ENCODE measurements around the gene MAP2K2. TPM values are rescaled to one million over a fixed set of nuclear protein-coding genes. Genes with fewer than 3 reads are reported as not detected.

The MAP2K2 gene
- total RNA-seq, 2 donors from 2014 or later: 94.3 to 94.6 TPM

- Mint-ChIP-seq H3K27me3 (no peaks in the 10 kb centered on the region), H3K27ac (no peak overlapping the region), H3K36me3 (ENCODE audit: low read depth) (peaks cover under 1% of the 10 kb centered on the region), H3K4me3 (no peak overlapping the region), H3K4me1 (peaks cover 18% of the 10 kb centered on the region)
- no peaks in the 10 kb centered on the region for H3K9me3 ChIP-seq (ENCODE audit: control insufficient read depth, low read length, poor library complexity, severe bottlenecking)
- no peak for DNase-seq
- ATAC-seq: no peak
Observed at GRCh38 chr19:4102339-4103079, 21.4 kb downstream of the MAP2K2 start.

- Mint-ChIP-seq H3K27me3 (no peaks in the 10 kb centered on the region), H3K27ac (no peak overlapping the region), H3K4me3 (no peak overlapping the region), H3K36me3 (ENCODE audit: low read depth) (no peaks in the 10 kb centered on the region), H3K4me1 (peaks cover 13% of the 10 kb centered on the region)
- DNase-seq (no peak), ATAC-seq (no peak)
- H3K9me3 ChIP-seq (ENCODE audit: control insufficient read depth, low read length, poor library complexity, severe bottlenecking): no peaks in the 10 kb centered on the region
Observed at GRCh38 chr19:4101496-4101770, 22.5 kb downstream of the MAP2K2 start.

- H3K27ac Mint-ChIP-seq: peak overlapping the region; percentile 49
- no peak for DNase-seq
- H3K36me3 Mint-ChIP-seq (ENCODE audit: low read depth): no peaks in the 10 kb centered on the region
- H3K9me3 ChIP-seq (ENCODE audit: control insufficient read depth, low read length, poor library complexity, severe bottlenecking): no peaks in the 10 kb centered on the region
- no peak overlapping the region for H3K4me3 Mint-ChIP-seq
- no peaks in the 10 kb centered on the region for H3K27me3 Mint-ChIP-seq
- no peak for ATAC-seq
- peaks cover 11% of the 10 kb centered on the region for H3K4me1 Mint-ChIP-seq
Observed at GRCh38 chr19:4100647-4101495, 23.1 kb downstream of the MAP2K2 start.

- DNase-seq: no peak
- Mint-ChIP-seq H3K4me1 (peaks cover 2% of the 10 kb centered on the region), H3K36me3 (ENCODE audit: low read depth) (no peaks in the 10 kb centered on the region), H3K27ac (no peak overlapping the region), H3K4me3 (no peak overlapping the region), H3K27me3 (no peaks in the 10 kb centered on the region)
- no peak for ATAC-seq
- no peaks in the 10 kb centered on the region for H3K9me3 ChIP-seq (ENCODE audit: control insufficient read depth, low read length, poor library complexity, severe bottlenecking)
Observed at GRCh38 chr19:4099041-4099764, 24.7 kb downstream of the MAP2K2 start.

GRCh38 chr19:4098493-4098892 is 25.4 kb downstream of the MAP2K2 start:
- ATAC-seq (no peak), DNase-seq (no peak)
- Mint-ChIP-seq H3K27me3 (no peaks in the 10 kb centered on the region), H3K4me1 (no peaks in the 10 kb centered on the region), H3K36me3 (ENCODE audit: low read depth) (no peaks in the 10 kb centered on the region), H3K27ac (no peak overlapping the region), H3K4me3 (no peak overlapping the region)
- no peaks in the 10 kb centered on the region for H3K9me3 ChIP-seq (ENCODE audit: control insufficient read depth, low read length, poor library complexity, severe bottlenecking)

- Mint-ChIP-seq H3K27me3 (no peaks in the 10 kb centered on the region), H3K4me1 (no peaks in the 10 kb centered on the region), H3K27ac (no peak overlapping the region), H3K4me3 (no peak overlapping the region), H3K36me3 (ENCODE audit: low read depth) (no peaks in the 10 kb centered on the region)
- H3K9me3 ChIP-seq (ENCODE audit: control insufficient read depth, low read length, poor library complexity, severe bottlenecking): no peaks in the 10 kb centered on the region
- no peak for DNase-seq
- ATAC-seq: no peak
Observed at GRCh38 chr19:4097501-4097900, 26.4 kb downstream of the MAP2K2 start.

GRCh38 chr19:4096049-4096892 is 27.7 kb downstream of the MAP2K2 start:
- Mint-ChIP-seq H3K36me3 (ENCODE audit: low read depth) (no peaks in the 10 kb centered on the region), H3K27ac (peak overlapping the region; percentile 49), H3K4me1 (no peaks in the 10 kb centered on the region), H3K4me3 (no peak overlapping the region), H3K27me3 (no peaks in the 10 kb centered on the region)
- ATAC-seq: no peak
- H3K9me3 ChIP-seq (ENCODE audit: control insufficient read depth, low read length, poor library complexity, severe bottlenecking): no peaks in the 10 kb centered on the region
- DNase-seq: no peak

GRCh38 chr19:4095488-4095844 is 28.5 kb downstream of the MAP2K2 start:
- no peak overlapping the region for H3K27ac Mint-ChIP-seq
- ATAC-seq: no peak
- H3K27me3 Mint-ChIP-seq: no peaks in the 10 kb centered on the region
- DNase-seq: no peak
- H3K4me1 Mint-ChIP-seq: no peaks in the 10 kb centered on the region
- H3K4me3 Mint-ChIP-seq: no peak overlapping the region
- no peaks in the 10 kb centered on the region for H3K36me3 Mint-ChIP-seq (ENCODE audit: low read depth)
- H3K9me3 ChIP-seq (ENCODE audit: control insufficient read depth, low read length, poor library complexity, severe bottlenecking): no peaks in the 10 kb centered on the region

GRCh38 chr19:4094761-4095487 is 29.0 kb downstream of the MAP2K2 start:
- Mint-ChIP-seq H3K4me3 (no peak overlapping the region), H3K27me3 (no peaks in the 10 kb centered on the region), H3K27ac (no peak overlapping the region), H3K36me3 (ENCODE audit: low read depth) (no peaks in the 10 kb centered on the region), H3K4me1 (no peaks in the 10 kb centered on the region)
- ATAC-seq: no peak
- no peaks in the 10 kb centered on the region for H3K9me3 ChIP-seq (ENCODE audit: control insufficient read depth, low read length, poor library complexity, severe bottlenecking)
- no peak for DNase-seq

- DNase-seq (no peak), ATAC-seq (no peak)
- H3K27me3 Mint-ChIP-seq: no peaks in the 10 kb centered on the region
- no peak overlapping the region for H3K4me3 Mint-ChIP-seq
- no peaks in the 10 kb centered on the region for H3K36me3 Mint-ChIP-seq (ENCODE audit: low read depth)
- no peaks in the 10 kb centered on the region for H3K4me1 Mint-ChIP-seq
- H3K9me3 ChIP-seq (ENCODE audit: control insufficient read depth, low read length, poor library complexity, severe bottlenecking): no peaks in the 10 kb centered on the region
- H3K27ac Mint-ChIP-seq: no peak overlapping the region
Observed at GRCh38 chr19:4094291-4094690, 29.6 kb downstream of the MAP2K2 start.

GRCh38 chr19:4093643-4094175 is 30.2 kb downstream of the MAP2K2 start:
- no peaks in the 10 kb centered on the region for H3K9me3 ChIP-seq (ENCODE audit: control insufficient read depth, low read length, poor library complexity, severe bottlenecking)
- Mint-ChIP-seq H3K36me3 (ENCODE audit: low read depth) (no peaks in the 10 kb centered on the region), H3K27me3 (no peaks in the 10 kb centered on the region), H3K27ac (no peak overlapping the region), H3K4me1 (peaks cover 5% of the 10 kb centered on the region), H3K4me3 (no peak overlapping the region)
- DNase-seq (no peak), ATAC-seq (no peak)

Measured in T-helper 17 cell (primary cell).